Measurements from ENCODE around the gene DPP6. TPM values are rescaled to one million over a fixed set of nuclear protein-coding genes. Genes with fewer than 3 reads are reported as not detected.

Gene DPP6
- total and polyA plus RNA-seq, 12 donors: 0.07 to 2.1 (median 0.16) TPM; not detected in 4

- intact Hi-C loops (cut with DNase I): no loop called here
- WGBS, 2 donors: 42 to 60% methylated on average over 4 of the region's 4 CpGs
- TF ChIP-seq CTCF (IDR thresholded peaks at IDR 0.05): no peak
- no peak overlapping the region for H3K27ac ChIP-seq
- DNase-seq (no peak), ATAC-seq (no peak)
- no peaks in the 10 kb centered on the region for H3K36me3 ChIP-seq
- no peak overlapping the region for H3K4me3 ChIP-seq
- peaks cover 0 to 5% (median 0%) of the 10 kb centered on the region in 11 donors for H3K9me3 ChIP-seq
- peaks cover 0 to 10% (median 5%) of the 10 kb centered on the region in 7 donors for H3K27me3 ChIP-seq
- no peaks in the 10 kb centered on the region for H3K4me1 ChIP-seq
These were observed 716.8 kb downstream of the DPP6 start for GRCh38 chr7:154769001-154769400.

GRCh38 chr7:154769527-154769926 is 717.3 kb downstream of the DPP6 start:
- Histone ChIP-seq H3K9me3 (peaks cover 0 to 5% (median 0%) of the 10 kb centered on the region in 11 donors), H3K36me3 (no peaks in the 10 kb centered on the region), H3K27ac (no peak overlapping the region), H3K4me3 (no peak overlapping the region), H3K4me1 (no peaks in the 10 kb centered on the region), H3K27me3 (peaks cover 0 to 10% (median 5%) of the 10 kb centered on the region in 7 donors)
- 91 to 92% methylated on average over 7 of the region's 7 CpGs for WGBS, 2 donors
- no peak for ATAC-seq
- intact Hi-C loops (cut with DNase I): no loop called here
- no peak for DNase-seq
- no peak for TF ChIP-seq CTCF (IDR thresholded peaks at IDR 0.05)

DNA sequence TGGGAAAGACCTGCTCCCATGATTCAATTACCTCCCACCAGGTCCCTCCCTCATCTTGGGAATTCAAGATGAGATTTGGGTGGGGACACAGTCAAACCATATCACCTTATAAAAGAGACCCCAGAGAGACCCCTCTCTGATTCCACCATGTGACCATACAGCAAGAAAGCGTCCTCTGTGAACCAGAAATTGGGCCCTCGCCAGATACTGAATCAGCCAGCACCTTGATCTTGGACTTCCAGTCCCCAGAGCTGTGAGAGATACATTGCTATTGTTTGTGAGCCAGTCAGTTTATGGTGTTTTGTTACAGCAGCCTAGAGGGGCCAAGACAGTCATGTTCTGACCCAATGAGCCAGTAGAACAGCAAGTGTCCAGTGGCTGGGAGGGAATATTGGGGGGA is 718.2 kb downstream of the DPP6 start:
- WGBS, 2 donors: 78 to 84% methylated on average over 2 of the region's 2 CpGs

GRCh38 chr7:154770962-154771361 is 718.8 kb downstream of the DPP6 start:
- Histone ChIP-seq H3K4me3 (no peak overlapping the region), H3K4me1 (no peaks in the 10 kb centered on the region), H3K27ac (no peak overlapping the region), H3K9me3 (peaks cover 0 to 5% (median 0%) of the 10 kb centered on the region in 11 donors), H3K27me3 (peaks cover 0 to 7% (median 3%) of the 10 kb centered on the region in 7 donors), H3K36me3 (no peaks in the 10 kb centered on the region)
- WGBS, 2 donors: 50 to 60% methylated on average over 1 of the region's 1 CpG
- intact Hi-C loops (cut with DNase I): no loop called here
- DNase-seq (no peak), ATAC-seq (no peak)
- no peak for TF ChIP-seq CTCF (IDR thresholded peaks at IDR 0.05)

More for the DNA sequence above, 718.2 kb downstream of the DPP6 start:
- intact Hi-C loops (cut with DNase I): no loop called here
- DNase-seq (no peak), ATAC-seq (no peak)
- no peak overlapping the region for H3K4me3 ChIP-seq
- H3K9me3 ChIP-seq: peaks cover 0 to 5% (median 0%) of the 10 kb centered on the region in 11 donors
- peaks cover 0 to 10% (median 5%) of the 10 kb centered on the region in 7 donors for H3K27me3 ChIP-seq
- H3K4me1 ChIP-seq: no peaks in the 10 kb centered on the region
- H3K36me3 ChIP-seq: no peaks in the 10 kb centered on the region
- TF ChIP-seq CTCF (IDR thresholded peaks at IDR 0.05): no peak
- no peak overlapping the region for H3K27ac ChIP-seq
